HL-60 (cell line): ENCODE data around the gene VILL.

Source experiments
- DNase-seq, 2 experiments: peaks; one replicate each; pipeline ENCODE4 v3.0.0-alpha.2; 2010 to 2020; ENCODE audit warnings: low read depth in 1 of 2, low spot score in 1 of 2
- H3K27ac ChIP-seq: fragments of 250-450 bp; sonication (Bioruptor Pico); replicated peaks from 2 replicates; pipeline ENCODE4 v1.5.1; 2020; ENCODE audit warnings: mild to moderate bottlenecking, moderate library complexity
- H3K27me3 ChIP-seq: fragments of 250-450 bp; sonication (Bioruptor Pico); 2 replicates; pipeline ENCODE4 v1.5.1; 2021; ENCODE audit warnings: mild to moderate bottlenecking, moderate library complexity; ENCODE audit not compliant: insufficient read depth, poor library complexity, severe bottlenecking
- H3K4me3 ChIP-seq: replicated peaks from 2 replicates; pipeline ENCODE4 v1.5.1; 2011; ENCODE audit warnings: mild to moderate bottlenecking, control low read depth, low read length; ENCODE audit not compliant: insufficient read depth
- GABPA ChIP-seq: IDR thresholded peaks from 2 replicates; pipeline ENCODE4 v1.6.1; 2012; ENCODE audit warnings: low read depth
- POLR2AphosphoS5 ChIP-seq: IDR thresholded peaks from 2 replicates; pipeline ENCODE4 v1.6.1; 2012; ENCODE audit warnings: low read depth
- SPI1 ChIP-seq: IDR thresholded peaks from 2 replicates; pipeline ENCODE4 v1.6.1; 2012; ENCODE audit warnings: low read depth, mild to moderate bottlenecking, borderline replicate concordance
- TF ChIP-seq, protein P1 (sequence below): IDR thresholded peaks from 2 replicates; pipeline ENCODE4 v1.6.1; 2012; ENCODE audit warnings: low read depth; ENCODE audit not compliant: insufficient replicate concordance
- TF ChIP-seq, protein P2 (sequence below): IDR thresholded peaks from one replicate; pipeline ENCODE4 v1.5.1; 2011; ENCODE audit warnings: low read length, control low read depth, inconsistent platforms; ENCODE audit not compliant: insufficient read depth

VILL gene

DNA sequence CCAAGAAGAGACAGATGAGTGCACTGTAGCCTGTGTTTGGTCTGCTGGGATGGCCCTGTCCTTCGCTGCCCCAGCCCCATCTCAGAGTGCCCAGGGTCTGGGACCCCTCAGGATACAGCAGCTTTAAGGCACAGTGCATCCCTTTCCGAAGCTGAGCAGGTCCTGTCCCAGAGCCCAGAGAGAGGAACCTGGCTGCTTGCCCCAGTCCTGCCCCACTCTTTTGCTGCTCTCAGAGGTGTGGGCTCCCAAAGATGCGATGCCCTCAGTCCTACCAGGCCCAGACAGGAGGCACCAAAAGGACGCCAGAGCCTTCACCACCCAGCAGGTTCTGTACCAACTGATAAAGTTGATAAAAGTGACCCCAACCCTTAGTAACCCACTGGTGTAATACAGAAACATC lies 30.6 kb downstream of the VILL start:
- no peaks in the 10 kb centered on the region for H3K27me3 ChIP-seq
- TF ChIP-seq GABPA (no peak), SPI1 (no peak), POLR2AphosphoS5 (no peak)
- TF ChIP-seq, protein P1, sequence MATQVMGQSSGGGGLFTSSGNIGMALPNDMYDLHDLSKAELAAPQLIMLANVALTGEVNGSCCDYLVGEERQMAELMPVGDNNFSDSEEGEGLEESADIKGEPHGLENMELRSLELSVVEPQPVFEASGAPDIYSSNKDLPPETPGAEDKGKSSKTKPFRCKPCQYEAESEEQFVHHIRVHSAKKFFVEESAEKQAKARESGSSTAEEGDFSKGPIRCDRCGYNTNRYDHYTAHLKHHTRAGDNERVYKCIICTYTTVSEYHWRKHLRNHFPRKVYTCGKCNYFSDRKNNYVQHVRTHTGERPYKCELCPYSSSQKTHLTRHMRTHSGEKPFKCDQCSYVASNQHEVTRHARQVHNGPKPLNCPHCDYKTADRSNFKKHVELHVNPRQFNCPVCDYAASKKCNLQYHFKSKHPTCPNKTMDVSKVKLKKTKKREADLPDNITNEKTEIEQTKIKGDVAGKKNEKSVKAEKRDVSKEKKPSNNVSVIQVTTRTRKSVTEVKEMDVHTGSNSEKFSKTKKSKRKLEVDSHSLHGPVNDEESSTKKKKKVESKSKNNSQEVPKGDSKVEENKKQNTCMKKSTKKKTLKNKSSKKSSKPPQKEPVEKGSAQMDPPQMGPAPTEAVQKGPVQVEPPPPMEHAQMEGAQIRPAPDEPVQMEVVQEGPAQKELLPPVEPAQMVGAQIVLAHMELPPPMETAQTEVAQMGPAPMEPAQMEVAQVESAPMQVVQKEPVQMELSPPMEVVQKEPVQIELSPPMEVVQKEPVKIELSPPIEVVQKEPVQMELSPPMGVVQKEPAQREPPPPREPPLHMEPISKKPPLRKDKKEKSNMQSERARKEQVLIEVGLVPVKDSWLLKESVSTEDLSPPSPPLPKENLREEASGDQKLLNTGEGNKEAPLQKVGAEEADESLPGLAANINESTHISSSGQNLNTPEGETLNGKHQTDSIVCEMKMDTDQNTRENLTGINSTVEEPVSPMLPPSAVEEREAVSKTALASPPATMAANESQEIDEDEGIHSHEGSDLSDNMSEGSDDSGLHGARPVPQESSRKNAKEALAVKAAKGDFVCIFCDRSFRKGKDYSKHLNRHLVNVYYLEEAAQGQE = no peak
- TF ChIP-seq, protein P2, sequence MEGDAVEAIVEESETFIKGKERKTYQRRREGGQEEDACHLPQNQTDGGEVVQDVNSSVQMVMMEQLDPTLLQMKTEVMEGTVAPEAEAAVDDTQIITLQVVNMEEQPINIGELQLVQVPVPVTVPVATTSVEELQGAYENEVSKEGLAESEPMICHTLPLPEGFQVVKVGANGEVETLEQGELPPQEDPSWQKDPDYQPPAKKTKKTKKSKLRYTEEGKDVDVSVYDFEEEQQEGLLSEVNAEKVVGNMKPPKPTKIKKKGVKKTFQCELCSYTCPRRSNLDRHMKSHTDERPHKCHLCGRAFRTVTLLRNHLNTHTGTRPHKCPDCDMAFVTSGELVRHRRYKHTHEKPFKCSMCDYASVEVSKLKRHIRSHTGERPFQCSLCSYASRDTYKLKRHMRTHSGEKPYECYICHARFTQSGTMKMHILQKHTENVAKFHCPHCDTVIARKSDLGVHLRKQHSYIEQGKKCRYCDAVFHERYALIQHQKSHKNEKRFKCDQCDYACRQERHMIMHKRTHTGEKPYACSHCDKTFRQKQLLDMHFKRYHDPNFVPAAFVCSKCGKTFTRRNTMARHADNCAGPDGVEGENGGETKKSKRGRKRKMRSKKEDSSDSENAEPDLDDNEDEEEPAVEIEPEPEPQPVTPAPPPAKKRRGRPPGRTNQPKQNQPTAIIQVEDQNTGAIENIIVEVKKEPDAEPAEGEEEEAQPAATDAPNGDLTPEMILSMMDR = no peak

DNA sequence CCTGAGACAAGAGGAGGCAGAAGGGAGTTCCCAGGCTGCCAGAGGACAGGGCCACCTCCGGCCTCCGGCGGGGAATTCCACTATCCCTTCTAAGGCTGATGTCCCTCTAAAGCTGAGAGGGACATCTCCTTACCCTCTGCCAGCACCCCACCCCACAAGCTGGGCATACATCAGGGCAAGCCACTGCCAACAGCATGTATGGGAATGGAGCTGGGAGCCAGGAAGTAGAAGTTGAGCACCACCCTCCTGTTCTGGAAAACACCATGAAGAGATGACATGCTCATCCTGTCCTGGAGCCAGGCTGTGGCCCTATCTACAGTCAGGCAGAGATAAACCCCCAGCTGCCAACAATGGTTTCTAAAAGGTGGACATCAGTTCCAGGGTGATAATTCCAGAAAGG lies 31.7 kb downstream of the VILL start:
- Histone ChIP-seq H3K27me3 (no peaks in the 10 kb centered on the region), H3K27ac (no peak overlapping the region), H3K4me3 (no peak overlapping the region)
- no peak for TF ChIP-seq SPI1
- no peak for DNase-seq

More for the DNA sequence above, 30.6 kb downstream of the VILL start:
- DNase-seq = no peak
- H3K27ac ChIP-seq = no peak overlapping the region
- no peak overlapping the region for H3K4me3 ChIP-seq

DNA sequence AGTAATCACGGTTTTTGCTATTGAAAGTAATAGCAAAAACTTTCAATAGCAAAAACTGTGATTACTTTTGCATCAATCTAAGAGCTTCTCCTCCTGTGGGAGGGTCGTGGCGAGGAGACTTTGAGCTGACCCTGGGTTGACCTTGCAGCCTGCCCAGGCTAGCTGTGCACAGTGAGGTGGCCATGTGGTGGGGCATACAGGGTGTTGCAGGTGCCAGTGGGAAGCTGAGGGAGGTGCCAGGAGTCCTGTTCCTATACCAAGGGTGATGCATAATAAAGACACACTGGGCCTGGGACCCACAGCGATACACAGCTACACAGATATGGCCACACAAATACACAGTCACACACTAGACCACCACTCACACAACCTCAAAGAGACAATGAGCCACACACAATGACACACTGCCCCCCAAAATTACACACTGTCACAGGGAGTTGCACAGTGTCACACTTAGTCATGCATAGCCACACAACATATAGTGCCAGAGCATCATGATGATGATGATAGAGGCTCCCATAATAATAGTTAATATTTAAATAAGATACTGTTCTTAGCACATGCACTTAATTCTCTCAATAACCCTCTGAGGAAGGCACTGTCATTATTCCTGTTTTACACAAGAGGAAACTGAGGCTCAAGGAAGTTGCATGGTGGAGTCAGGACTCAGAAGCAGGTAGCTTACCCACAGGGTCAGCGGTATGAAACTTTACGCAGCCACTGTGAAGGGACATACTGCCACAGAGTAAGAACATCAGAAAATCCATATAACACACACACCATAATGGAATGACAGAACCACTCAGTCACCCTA lies 32.5 kb downstream of the VILL start:
- H3K27ac ChIP-seq = no peak overlapping the region
- H3K27me3 ChIP-seq = peaks cover 5% of the 10 kb centered on the region
- H3K4me3 ChIP-seq = no peak overlapping the region
- TF ChIP-seq SPI1 = no peak
- TF ChIP-seq POLR2AphosphoS5 = no peak
- TF ChIP-seq, protein P2 = no peak
- TF ChIP-seq GABPA = no peak
- TF ChIP-seq, protein P1 = no peak
- DNase-seq = no peak

DNA sequence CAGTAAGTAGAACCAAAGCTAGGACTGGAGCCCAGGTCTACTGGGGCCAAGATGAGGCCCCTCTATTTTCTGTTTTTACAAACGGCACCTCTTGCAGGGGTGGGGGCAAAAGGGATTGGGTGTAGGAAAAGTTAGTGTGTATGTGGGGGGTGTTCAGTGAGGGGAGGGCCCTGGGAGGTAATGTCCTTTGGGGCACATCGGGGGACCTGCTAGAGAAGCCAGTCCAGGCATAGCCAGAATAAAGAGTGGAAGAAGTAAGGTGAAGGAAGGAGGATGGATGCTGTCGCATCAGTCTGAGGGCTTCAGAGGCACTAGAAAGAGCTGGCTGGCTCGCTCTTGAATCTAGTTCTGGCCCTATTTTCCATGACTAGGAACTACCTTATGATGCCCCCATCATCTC lies 36.3 kb downstream of the VILL start:
- Histone ChIP-seq H3K27me3 (peaks cover 30% of the 10 kb centered on the region), H3K27ac (no peak overlapping the region)
- TF ChIP-seq, protein P2 = no peak

More for the DNA sequence above, 36.3 kb downstream of the VILL start:
- no peak overlapping the region for H3K4me3 ChIP-seq
- DNase-seq = no peak
